Measurements from ENCODE around the gene DHX35. TPM values are rescaled to one million over a fixed set of nuclear protein-coding genes. Genes with fewer than 3 reads are reported as not detected.

The DHX35 gene
- total and polyA plus RNA-seq, 2 of the 13 experiments (the other 11 are each of a cell fraction or from before 2014, with no cell fraction given), result 25.8 to 28.7 TPM

- TF ChIP-seq MAX (IDR thresholded peaks at IDR 0.05), result peak; percentile 89
- peak; percentile 93 for TF ChIP-seq DNMT1 (CRISPR knock-in tag; IDR thresholded peaks at IDR 0.05)
- peak; percentile 97 for TF ChIP-seq ZNF724P (CRISPR knock-in tag; IDR thresholded peaks at IDR 0.05; ENCODE audit: borderline replicate concordance)
- 0 out of 2 replicates have a peak, but pooled peaks have one; percentile 75 for TF ChIP-seq CBX5 (CRISPR knock-in tag; IDR thresholded peaks at IDR 0.05; ENCODE audit: borderline replicate concordance)
- no peak for TF ChIP-seq POLR2AphosphoS2 (IDR thresholded peaks at IDR 0.05; ENCODE audit: low read depth, low read length)
- TF ChIP-seq, protein P1, sequence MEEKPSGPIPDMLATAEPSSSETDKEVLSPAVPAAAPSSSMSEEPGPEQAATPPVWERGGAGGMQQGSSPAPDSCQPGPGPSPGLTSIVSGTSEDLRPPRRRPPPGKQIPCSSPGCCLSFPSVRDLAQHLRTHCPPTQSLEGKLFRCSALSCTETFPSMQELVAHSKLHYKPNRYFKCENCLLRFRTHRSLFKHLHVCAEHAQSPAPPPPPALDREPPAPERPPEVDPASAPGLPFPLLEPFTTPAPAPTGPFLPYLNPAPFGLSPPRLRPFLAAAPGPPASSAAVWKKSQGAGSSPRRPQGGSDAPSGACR (CRISPR knock-in tag; IDR thresholded peaks at IDR 0.05), result 0 out of 2 replicates have a peak, but pooled peaks have one; percentile 77
- TF ChIP-seq SIN3B (IDR thresholded peaks at IDR 0.05; ENCODE audit: low read length), result peak; percentile 47; the same call in 1 of the 2 replicates
- TF ChIP-seq ZNF737 (CRISPR knock-in tag; IDR thresholded peaks at IDR 0.05; ENCODE audit: borderline replicate concordance), result peak; percentile 88
- TF ChIP-seq MEIS1 (CRISPR knock-in tag; IDR thresholded peaks at IDR 0.05; ENCODE audit: borderline replicate concordance), result peak; percentile 91; the same call in 1 of the 2 replicates
- TF ChIP-seq KLF6 (CRISPR knock-in tag; IDR thresholded peaks at IDR 0.05), result peak; percentile 82
- TF ChIP-seq ZNF605 (CRISPR knock-in tag; IDR thresholded peaks at IDR 0.05), result peak; percentile 86
- no peak for TF ChIP-seq HNRNPUL1 (IDR thresholded peaks at IDR 0.05; ENCODE audit: low read depth, low read length)
- TF ChIP-seq ELF3 (CRISPR knock-in tag; IDR thresholded peaks at IDR 0.05), result peak; percentile 100
- TF ChIP-seq IRF9 (CRISPR knock-in tag; IDR thresholded peaks at IDR 0.05; ENCODE audit: borderline replicate concordance), result peak; percentile 99; the same call in 1 of the 2 replicates
- peak; percentile 95; the same call in 1 of the 2 replicates for TF ChIP-seq ZNF776 (CRISPR knock-in tag; IDR thresholded peaks at IDR 0.05)
- TF ChIP-seq MYC (CRISPR knock-in tag; IDR thresholded peaks at IDR 0.05; ENCODE audit: borderline replicate concordance), result peak; percentile 82; the same call in 1 of the 2 replicates
- TF ChIP-seq TSC22D2 (CRISPR knock-in tag; IDR thresholded peaks at IDR 0.05; ENCODE audit: borderline replicate concordance), result no peak; the same call in 1 of the 2 replicates
- TF ChIP-seq, protein P2, sequence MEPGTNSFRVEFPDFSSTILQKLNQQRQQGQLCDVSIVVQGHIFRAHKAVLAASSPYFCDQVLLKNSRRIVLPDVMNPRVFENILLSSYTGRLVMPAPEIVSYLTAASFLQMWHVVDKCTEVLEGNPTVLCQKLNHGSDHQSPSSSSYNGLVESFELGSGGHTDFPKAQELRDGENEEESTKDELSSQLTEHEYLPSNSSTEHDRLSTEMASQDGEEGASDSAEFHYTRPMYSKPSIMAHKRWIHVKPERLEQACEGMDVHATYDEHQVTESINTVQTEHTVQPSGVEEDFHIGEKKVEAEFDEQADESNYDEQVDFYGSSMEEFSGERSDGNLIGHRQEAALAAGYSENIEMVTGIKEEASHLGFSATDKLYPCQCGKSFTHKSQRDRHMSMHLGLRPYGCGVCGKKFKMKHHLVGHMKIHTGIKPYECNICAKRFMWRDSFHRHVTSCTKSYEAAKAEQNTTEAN (CRISPR knock-in tag; conservative IDR thresholded peaks at IDR 0.05), result peak; percentile 14; the same call in 1 of the 2 replicates
- TF ChIP-seq ZNF24 (IDR thresholded peaks at IDR 0.05), result 0 out of 2 replicates have a peak, but pooled peaks have one; percentile 26
- peak; percentile 99 for TF ChIP-seq STAG1 (CRISPR knock-in tag; IDR thresholded peaks at IDR 0.05)
- TF ChIP-seq, protein P3, sequence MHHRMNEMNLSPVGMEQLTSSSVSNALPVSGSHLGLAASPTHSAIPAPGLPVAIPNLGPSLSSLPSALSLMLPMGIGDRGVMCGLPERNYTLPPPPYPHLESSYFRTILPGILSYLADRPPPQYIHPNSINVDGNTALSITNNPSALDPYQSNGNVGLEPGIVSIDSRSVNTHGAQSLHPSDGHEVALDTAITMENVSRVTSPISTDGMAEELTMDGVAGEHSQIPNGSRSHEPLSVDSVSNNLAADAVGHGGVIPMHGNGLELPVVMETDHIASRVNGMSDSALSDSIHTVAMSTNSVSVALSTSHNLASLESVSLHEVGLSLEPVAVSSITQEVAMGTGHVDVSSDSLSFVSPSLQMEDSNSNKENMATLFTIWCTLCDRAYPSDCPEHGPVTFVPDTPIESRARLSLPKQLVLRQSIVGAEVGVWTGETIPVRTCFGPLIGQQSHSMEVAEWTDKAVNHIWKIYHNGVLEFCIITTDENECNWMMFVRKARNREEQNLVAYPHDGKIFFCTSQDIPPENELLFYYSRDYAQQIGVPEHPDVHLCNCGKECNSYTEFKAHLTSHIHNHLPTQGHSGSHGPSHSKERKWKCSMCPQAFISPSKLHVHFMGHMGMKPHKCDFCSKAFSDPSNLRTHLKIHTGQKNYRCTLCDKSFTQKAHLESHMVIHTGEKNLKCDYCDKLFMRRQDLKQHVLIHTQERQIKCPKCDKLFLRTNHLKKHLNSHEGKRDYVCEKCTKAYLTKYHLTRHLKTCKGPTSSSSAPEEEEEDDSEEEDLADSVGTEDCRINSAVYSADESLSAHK (CRISPR knock-in tag; IDR thresholded peaks at IDR 0.05; ENCODE audit: borderline replicate concordance), result peak; percentile 74; the same call in 1 of the 2 replicates
- TF ChIP-seq SRSF4 (IDR thresholded peaks at IDR 0.05; ENCODE audit: low read depth, low read length, poor library complexity, severe bottlenecking), result no peak
- no peak for TF ChIP-seq HHEX (CRISPR knock-in tag; IDR thresholded peaks at IDR 0.05)
- peak; percentile 21; the same call in 1 of the 2 replicates for TF ChIP-seq RFX5 (IDR thresholded peaks at IDR 0.05; ENCODE audit: low read depth, low read length)
Measured at GRCh38 chr20:39049684-39050554, 87.8 kb downstream of the DHX35 start (continued).

Measured in HepG2 (cell line).